Islet precursor cell (in vitro differentiated cells): ENCODE results near the gene PELI2.

Experiments used
- DNase-seq: peaks from one replicate; pipeline ENCODE4 v3.0.0-alpha.2; 2018

PELI2 gene

DNA sequence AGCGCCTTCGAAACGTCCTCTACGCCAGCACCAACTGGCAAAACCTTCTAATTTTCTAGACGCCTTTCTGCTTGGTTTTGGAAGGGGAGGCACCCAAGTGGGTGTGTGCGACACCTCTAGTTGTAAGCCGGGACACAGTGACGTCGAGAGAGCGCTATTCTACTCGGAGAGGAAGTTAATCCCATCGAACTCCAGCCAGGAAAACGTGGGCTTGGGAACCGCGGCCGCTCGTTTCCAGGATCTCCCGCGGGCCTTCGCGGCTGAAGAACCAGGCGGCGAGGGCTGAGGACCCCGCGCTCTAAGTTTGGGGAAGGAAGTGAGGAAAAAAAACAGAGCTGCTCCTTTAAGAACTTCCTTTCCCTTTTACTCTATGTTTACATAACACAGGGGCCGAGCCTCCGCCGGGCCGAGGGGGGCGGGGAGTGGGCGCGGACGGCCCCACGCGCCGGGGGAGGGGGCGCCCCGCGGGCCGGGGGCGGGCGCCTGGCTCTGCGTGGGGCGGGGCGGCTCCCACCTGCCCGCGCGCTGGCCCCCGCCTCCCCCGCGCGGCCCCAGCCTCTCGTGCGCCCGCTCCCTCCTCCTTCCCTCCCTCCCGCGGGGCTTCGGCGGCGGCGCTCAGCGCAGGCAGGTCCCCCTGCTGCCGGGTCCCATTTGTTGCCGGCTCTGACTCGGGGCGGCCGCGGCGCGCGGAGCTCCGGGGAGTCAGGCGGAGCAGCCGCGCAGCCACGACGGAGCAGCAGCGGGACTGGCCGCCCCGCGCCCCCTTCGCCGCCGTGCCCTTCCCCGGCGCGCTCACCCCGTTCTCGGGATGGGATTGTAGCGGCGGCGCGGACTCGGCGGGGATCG is at the start of gene PELI2:
Gene PELI2 (plus strand): TSS at position 647 of the 846 bp plus-strand sequence. CDS start 250 bp downstream, outside the sequence.
- peak; percentile 86 for DNase-seq

DNA sequence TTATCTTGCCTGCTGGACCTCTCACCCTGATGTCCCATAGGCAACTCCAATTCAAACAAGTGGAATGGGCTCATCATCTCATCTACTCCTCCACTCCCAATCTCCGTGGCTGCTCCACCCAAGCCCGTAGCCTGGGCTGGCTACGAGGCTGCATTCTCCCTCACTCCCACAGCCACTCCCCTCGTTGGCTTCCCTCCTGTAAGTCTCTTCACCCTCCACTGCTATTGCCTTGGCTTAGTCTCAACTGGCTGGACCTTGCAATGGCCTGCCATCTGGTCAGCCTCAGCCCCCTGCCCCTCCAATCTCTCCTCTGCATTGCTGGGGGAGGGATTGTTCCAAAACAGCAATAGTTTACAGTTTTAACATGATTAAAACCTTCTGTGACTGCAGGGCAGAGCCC is 44.4 kb upstream of the PELI2 start:
- no peak for DNase-seq

DNA sequence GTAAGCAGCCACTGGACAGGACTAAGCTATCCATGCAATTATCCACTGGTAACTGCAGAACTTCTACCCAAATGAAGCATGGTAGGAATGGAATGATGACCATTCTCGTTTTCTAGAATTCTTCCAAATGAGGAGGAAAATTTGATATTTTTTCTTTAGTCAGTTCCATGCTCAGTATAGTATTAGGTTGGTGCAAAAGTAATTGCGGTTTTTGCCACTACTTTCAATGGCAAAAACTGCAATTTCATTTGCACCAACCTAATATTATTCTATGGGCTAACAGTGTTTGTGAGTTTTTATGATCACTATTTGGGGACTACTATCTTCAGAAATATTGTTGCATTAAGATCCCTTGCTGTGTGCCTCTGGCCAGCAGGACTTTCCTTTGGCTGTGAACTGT is 42.9 kb upstream of the PELI2 start:
- no peak for DNase-seq

DNA sequence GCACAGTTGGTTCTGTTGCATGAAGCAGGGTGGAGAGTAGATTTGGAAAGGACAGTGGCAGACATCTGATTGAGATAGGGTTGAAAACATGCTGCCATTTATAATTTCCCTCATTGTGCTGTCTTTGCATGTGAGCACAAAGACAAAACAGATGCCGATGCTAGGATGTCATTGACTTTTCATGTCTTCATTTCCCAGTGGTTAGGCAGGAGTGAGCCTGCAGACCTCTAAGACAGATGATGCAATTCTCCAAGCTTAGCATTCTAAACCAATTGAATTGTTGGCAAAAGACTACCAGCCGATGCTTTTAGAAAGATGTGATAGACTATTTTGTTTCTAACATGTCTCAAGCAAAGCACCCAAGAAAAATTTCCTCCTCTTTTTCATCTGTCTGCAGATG is 37.1 kb upstream of the PELI2 start:
- no peak for DNase-seq

- DNase-seq, result no peak
These were observed 35.3 kb upstream of the PELI2 start for GRCh38 chr14:56082880-56083279.

- no peak for DNase-seq
These were observed 32.7 kb upstream of the PELI2 start for GRCh38 chr14:56085471-56085870.

DNA sequence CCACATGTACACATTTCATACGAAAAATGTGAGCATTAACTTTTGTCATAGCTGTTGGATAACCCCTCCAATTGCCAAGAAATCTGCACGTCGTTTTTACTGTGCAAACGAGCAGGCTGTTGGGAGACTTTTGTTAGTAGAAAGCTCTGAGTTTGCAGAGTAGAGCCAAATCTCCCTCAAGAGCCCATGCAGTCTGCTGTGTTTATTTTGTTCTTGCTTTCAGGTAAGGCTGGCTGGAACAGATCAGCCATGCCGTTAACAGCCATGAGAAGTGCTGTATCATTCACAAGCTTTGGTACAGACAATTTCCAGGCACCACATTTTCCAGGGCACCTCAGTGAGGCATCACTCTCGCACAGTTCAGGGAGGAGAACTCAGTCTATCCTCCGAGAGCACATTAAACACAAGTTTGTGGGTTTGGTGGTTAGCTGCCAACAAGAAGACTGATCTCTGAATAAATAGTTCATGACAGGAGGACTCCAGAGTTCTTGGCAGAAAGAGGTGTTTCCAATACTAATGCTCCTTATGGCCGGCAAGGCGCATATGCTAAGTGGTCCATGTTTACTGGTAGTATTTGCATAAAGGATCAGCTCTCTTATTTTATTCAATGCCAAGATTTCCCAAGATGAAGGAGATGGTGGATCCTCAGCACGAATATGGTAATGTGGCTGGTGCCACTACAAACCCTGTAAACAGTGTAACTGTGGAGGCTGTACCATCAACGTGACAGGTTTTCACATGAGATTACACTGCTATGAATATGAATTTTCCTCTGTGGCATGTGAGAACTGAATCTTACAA is 30.3 kb upstream of the PELI2 start:
- DNase-seq, result peak; percentile 57

DNA sequence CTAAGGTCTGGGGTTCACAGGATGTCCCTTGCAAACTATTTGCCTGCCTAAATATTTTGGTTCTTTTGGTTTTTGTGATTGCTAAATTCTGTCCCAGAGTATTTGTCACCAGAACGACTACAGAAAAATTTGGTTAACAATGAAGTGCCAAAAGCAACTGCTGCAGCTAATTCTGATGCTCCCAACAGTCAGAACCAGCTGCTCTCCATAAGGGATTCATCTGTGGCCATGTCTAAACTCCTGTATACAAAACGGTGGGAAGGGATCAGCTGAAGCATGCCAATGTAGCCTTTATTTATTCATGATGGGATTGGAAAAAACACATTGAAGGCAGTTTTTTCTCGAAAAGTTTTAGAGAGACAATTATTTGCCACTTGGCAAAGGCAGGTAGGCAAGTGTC is 29.3 kb upstream of the PELI2 start:
- DNase-seq, result no peak

- no peak for DNase-seq
These were observed 25.4 kb upstream of the PELI2 start for GRCh38 chr14:56092763-56093162.

GRCh38 chr14:56094076-56094475 is 24.1 kb upstream of the PELI2 start:
- DNase-seq, result no peak

DNA sequence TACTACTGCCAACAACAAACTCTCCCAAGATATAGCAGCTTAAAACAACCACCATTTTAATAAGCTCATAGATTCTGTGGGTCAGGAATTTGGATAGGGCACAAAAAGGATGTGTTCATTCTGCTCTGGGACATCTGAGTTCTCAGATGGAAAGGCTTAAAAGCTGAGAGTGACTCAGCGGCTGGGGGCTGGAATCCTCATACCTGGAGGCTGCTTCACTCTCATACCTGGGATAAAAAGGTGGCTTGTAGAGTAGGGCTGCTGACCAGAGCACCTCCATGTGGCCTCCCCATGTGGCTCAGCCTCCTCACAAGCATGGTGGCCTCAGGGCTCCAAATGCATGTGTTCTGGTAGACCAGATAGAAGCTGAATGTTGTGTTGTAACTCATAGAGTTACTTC is 20.2 kb upstream of the PELI2 start:
- DNase-seq, result peak; percentile 84

DNA sequence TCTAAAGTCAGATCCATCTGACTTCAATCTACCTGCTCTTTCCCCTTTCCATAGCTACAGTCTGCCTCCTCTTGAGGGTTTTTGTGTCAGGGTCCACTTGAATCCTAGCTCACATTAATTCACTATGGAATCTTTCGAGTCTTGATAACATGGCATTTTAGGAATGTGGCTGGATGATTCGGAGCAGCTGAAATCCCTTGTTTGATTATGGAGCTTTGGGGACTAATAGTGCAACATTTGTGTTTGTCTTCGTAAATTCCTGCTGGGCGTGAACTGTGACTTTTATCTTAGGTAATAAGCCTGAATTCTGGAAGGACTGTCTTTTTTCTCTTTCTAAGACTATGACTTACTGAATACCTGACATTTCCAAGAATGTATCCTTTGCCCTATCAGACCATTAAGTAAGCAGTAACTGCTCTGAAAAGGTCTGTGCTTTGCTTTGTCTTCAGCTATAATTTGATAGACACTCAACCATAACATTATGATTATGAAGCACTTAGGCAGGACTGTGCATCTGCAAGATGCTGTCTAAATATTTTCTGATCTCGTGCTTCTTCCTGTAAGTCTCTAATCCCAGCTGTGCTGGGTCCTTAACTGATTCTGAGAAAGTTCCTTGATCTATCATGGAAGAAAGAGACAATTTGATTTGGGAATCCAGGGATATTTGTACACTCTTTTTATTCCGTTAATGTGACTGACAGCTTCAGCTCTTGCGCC is 19.0 kb upstream of the PELI2 start:
- no peak for DNase-seq

- no peak for DNase-seq
These were observed 17.7 kb upstream of the PELI2 start for GRCh38 chr14:56100556-56100955.

DNA sequence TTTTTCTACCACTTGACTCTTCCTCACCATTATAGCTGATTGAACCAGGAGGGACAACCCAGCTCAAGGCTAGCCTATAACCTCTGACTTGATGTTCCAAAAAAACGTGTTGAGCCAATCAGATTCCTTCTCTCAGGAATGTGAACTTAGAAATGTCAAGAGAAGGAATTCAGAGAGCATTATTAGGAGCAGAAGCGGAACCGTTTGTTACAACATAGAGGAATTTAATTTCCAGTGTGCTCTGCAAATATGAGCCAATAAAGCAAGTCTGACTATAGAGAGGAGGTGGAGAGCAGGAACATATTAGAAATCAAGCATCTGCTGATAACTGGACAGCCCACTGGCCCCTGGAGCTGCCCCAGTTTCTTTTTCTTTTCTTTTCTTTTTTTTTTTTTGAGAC is 15.3 kb upstream of the PELI2 start:
- no peak for DNase-seq

GRCh38 chr14:56107615-56108014 is 10.6 kb upstream of the PELI2 start:
- DNase-seq, result no peak

- DNase-seq, result no peak
These were observed 10.2 kb upstream of the PELI2 start for GRCh38 chr14:56108057-56108456.

- no peak for DNase-seq
These were observed 5.4 kb upstream of the PELI2 start for GRCh38 chr14:56112781-56113180.

DNA sequence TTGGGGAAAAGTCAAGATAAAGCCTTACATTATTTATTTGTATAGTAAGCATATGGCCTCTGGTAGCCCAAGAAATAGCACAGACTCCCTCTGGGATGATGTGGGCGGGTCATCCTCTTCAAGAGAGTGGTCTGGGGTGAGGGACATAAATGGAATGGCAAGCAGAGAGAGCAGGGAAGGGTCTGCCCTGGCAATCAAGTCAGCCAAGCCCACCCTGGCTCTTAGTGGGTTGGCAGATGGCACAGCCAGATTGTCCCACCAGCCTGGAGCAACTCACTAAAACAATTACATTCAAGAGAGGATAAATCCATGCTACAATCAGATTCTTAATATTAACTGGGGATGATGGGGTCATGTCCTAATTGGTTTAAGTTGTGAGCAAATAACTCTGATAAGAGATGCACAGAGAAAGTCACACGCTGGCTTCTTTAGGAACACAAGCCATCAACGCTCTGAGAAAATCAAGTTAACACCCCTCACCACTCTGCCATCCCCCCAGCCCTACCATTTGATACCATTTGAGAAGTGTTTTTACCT is 2.8 kb upstream of the PELI2 start:
- DNase-seq, result no peak

DNA sequence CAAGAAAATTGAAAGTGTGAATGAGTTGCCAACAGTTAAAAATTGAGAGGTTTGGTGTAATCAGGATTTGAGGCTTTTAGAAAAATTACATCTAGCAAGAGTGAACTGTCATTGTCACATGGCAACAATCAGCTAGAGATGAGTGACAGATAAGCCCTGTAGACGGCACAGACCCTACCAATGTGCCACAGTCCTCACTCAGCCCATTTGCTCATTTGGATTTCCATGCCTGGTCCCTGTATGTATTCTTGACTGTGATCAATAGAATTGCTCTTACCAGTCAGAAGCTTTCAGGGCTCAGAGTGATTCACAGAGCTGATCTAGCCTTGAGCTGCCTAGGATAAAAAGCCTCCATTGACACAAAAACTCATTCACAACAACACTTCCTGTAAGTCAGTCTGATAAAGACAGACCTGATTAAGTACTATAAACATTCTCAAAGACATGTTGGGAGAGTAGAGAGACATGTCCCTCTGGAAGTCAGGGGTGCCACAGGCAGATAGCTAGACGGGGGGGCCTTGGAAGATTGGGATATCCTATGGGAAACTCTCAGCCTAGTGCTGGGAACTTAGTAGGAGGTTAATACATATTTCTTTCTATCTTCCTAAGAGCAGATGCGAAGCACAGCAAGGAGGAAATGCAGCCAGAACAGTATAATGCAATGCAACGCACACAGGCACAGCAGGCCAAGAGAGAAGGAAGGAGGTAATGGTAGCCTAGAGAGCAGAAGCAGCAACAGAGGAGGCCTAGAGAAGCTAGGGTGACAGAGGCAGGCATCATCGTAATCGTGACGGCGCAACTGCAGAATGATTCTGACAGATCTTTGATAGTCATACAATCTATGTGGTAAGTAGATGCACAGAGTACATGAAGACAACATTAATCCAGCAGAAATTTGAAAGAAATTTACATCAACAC is 2.0 kb upstream of the PELI2 start:
- no peak for DNase-seq

- DNase-seq, result no peak
These were observed 485 bp downstream of the PELI2 start for GRCh38 chr14:56118611-56119181.

DNA sequence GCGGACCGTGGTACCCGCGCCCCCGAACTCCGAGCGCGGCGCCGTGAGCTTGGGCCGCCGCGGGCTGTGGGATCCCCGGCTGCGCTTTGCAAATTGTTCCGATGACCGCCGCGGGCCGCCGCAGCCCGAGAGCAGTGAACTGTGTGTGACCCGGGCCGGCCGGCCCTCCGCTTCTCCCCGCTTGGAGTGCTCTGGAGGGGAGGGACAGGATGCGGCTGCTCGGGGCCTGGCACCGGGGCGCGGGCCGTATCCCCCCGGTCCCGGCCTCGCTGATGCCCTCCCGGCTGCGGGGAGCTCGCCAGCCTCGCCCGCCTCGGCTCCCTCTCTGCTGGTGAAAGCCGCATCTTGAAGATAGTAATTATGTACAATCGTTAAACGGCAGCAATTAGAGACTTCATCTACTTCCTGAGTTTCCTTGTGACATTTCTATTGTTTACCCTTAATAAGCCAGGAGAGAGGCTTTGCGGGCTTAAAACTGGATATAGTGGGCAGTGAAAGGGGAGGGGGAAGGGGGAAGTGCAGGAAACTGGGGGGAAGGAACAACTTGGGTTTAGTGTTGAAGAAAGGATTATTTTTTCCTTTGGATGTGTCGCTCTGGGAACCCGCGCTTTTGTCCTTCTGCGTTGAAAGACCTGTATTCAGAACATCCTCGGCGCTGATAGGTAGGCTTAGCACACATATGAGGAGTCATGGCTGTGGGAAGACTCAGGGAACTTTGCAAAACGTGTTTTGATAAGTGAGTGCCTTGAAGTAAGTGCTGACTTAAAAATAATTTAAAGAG is 1.2 kb downstream of the PELI2 start:
- peak; percentile 64 for DNase-seq
